Effector CD8-positive, alpha-beta T cell (primary cell): ENCODE measurements around the gene LILRB1.
"Not testable (repeated sequence)": the region's sequence is repeated elsewhere in the genome, so short reads cannot be mapped to it uniquely, and the experiment has no call there.

Experiments
- DNase-seq: peaks from one replicate; lab custom pipeline; 2025; lab: John Stamatoyannopoulos, UW
- total RNA-seq, 4 experiments: gene quantifications; one replicate each; lab custom pipeline; 2026; lab: John Stamatoyannopoulos, UW

LILRB1 gene
- total RNA-seq: 1.9 to 52.0 (median 23.8) reads per million in 4 experiments

DNA sequence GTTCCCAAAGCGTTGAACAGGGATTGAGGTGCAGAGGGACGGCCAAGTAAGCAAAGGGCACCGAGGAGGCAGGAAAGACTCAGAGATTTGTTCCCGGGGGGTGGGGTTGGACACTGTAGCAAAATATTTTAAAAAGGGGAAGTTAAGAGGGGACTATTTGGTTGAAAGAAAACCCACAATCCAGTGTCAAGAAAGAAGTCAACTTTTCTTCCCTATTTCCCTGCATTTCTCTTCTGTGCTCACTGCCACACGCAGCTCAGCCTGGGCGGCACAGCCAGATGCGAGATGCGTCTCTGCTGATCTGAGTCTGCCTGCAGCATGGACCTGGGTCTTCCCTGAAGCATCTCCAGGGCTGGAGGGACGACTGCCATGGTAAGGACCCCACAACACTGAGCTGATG lies at the start of gene LILRB1:
TSS of gene LILRB1 (plus strand) at position 223 of the 400 bp plus-strand sequence. CDS start 590 bp downstream, outside the sequence.
- DNase-seq: not testable (repeated sequence)

- DNase-seq: no peak
These were observed 43.9 kb upstream of the LILRB1 start for GRCh38 chr19:54586397-54586796.

GRCh38 chr19:54587026-54587425 lies 43.3 kb upstream of the LILRB1 start:
- no peak for DNase-seq

- not testable (repeated sequence) for DNase-seq
These were observed 36.8 kb upstream of the LILRB1 start, which contains the start of gene LILRA1 for GRCh38 chr19:54593445-54593844. Gene LILRA1, plus strand, starts transcription at chr19:54593632. Its CDS starts 613 bp downstream, at chr19:54594245.

- DNase-seq: not testable (repeated sequence)
These were observed 36.2 kb upstream of the LILRB1 start for GRCh38 chr19:54593931-54594626.

DNA sequence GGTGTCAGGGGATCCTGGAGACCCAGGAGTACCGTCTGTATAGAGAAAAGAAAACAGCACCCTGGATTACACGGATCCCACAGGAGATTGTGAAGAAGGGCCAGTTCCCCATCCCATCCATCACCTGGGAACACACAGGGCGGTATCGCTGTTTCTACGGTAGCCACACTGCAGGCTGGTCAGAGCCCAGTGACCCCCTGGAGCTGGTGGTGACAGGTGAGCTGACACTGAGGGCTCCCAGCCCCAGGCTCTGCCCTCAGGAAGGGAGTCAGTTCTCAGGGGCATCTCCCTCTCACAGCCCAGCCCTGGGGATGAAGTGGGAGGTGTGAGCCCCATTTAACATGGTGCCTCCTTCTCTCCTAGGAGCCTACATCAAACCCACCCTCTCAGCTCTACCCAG lies 35.5 kb upstream of the LILRB1 start:
- DNase-seq: no peak

GRCh38 chr19:54595680-54596436 lies 34.4 kb upstream of the LILRB1 start:
- not testable (repeated sequence) for DNase-seq

DNA sequence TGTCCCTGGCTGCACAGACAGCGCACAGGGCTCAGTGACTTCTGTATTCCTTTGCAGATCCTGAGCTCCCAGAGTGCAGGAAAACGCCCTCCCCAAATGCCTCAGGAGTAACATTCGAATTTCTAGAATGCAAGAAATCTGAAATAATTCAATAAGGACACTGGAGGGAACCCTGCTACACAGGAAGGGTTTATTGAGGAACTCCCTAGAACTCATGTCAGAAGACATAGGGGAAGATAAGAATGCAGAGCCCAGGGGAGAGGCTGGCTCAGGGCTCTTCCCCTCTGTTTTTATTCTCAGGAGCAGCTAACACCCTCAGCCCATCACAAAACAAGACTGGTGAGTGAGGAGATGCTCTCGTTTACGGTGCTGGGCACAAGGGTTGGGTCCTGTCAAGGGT lies 30.1 kb upstream of the LILRB1 start:
- no peak for DNase-seq

DNA sequence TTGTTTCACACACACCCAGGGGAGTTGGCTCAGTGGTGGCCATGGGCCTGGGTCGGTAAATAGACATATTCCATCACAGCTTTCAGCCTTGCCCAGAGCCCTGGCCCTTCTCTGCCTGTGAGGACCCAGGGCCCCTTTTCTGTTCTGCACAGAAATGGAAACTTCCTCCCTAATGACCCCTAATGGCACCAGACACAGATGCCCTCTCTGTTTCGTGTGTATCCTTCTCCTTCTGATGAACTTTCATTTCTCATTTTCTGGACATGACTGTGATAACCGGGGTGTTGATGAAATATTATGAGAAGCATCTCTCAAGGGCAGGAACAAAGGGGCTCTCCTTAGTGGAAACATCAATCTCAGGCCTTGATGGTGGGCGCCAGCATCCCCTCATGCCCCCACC lies 24.1 kb upstream of the LILRB1 start:
- DNase-seq: no peak

DNA sequence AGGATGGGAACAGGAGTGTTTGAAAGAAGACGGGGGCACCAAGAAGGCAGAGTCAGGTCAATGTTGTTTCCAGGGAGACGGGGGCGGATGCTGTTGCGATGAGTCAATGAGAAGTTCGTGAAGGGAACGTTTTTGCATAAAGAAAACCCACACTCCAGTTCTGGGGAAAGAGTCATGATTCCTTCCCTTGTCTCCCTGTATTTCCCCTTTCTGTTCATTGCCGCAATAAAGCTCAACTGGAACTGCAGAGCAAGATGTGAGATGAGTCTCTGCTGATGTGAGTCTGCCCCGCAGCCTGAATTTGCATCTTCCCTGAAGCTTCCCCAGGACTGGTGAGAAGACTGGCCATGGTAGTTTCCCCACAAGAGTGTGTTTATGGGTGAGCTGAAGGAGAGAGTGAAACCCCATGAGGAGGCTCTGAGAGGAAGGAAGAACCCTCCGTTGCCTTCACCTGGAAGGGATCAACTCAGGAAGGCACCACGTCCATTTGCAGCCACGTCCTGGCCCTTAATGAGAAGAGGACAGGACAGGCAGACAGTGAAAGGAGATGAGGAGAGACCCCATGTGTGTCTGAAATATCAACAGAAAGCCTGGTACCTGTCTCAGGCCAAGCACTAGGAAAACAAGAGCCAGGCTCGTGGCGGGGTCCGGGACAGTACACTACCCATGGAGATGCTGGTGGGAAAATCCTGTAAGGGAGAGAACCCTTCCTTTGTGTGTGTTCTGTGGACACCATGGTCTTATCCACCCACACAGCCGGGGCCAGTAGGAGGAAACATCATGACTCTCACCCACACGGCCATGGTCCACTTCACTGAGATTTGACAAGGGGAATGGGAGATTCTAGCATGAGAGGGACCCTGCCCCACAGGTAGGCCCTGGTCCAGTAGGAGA lies 23.1 kb upstream of the LILRB1 start:
- no peak for DNase-seq

DNA sequence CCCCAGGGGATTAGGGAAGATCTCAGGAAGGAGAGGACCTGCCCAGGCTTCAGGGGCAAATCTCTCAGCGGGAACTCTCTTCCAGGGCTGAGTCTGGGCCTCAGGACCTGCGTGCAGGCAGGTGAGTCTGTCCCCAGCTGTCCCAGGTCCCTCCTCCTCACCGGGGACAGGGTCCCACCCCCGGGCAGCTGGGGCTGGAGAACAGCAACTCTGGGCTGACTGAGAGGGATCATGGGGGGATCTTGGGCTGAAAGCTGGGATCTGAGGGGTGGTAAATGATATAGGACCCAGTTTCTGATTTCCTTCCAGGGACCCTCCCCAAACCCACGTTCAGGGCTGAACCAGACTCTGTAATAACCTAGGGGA lies 22.5 kb upstream of the LILRB1 start:
- DNase-seq: no peak

DNA sequence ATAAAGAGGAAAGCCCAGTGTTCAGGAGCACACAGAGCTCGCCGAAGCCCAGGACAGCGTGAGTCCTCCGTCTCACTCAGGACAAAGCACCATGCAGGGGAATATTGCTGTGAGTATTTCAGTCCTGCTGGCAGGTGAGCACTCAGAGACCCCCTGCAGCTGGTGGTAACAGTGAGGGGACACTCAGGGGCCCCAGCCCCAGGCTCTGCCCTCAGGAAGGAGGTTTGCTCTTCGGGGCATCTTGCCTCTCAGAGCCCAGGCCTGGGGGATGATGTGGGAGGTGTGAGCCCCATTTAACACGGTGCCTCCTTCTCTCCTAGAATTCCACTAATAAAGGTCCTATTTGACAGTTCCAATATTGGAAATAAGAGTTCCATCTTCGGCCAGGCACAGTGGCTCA lies 22.1 kb upstream of the LILRB1 start:
- DNase-seq: no peak

DNA sequence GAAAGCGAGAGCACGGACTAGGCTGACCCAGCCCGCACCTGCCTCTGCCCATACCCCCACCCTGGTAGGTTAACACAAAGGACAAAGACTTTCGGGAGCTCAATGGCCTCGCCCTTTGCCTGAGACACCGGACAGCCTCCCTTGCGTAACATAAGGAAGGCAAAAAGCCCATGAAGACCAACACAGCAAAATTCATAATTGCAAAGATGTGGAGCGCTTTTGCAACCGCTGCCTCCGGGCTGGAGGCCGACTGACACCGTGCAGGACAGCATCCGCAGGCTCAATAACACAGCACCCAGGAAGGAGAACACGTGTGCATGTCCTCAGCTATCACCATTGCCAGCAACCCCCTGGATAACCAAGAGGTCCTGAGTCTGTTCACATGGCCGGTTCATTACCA lies 21.5 kb upstream of the LILRB1 start:
- no peak for DNase-seq

GRCh38 chr19:54609356-54609791 lies 20.9 kb upstream of the LILRB1 start:
- DNase-seq: no peak

DNA sequence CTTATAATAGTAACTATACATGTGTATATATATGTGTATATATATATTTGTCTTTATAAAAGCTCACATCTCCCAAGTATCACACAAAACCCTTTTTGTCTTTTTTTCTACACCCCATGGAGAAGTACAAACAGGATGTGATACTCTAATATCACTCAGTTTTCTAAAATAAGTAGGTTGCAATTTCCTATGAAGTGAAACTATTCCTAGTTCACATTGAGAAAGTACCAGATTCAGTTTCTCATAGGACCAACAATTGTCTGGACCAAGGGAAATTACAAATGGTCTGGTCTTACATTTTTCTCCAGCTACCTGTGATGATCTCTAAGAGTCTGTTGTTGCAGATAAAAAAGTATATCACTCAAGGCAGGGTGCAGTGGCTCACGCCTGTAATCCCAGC lies 17.9 kb upstream of the LILRB1 start:
- DNase-seq: no peak

GRCh38 chr19:54614726-54615125 lies 15.6 kb upstream of the LILRB1 start:
- DNase-seq: no peak

DNA sequence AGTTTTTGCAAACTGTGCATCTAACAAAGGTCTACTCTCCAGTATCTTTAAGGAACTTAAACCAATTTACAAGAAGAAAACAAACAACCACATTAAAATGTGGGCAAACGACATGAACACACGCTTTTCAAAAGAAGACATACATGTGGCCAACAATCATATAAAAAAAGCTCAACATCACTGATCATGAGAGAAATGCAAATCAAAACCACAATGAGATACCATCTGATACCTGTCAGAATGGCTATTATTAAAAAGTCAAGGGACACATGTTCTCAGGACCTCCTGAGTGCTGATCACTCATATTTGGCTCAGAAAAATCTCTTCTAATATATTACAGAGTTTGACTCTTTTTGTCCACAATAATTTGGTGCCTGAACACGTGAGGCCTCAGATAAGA lies 14.2 kb upstream of the LILRB1 start:
- DNase-seq: no peak

- DNase-seq: no peak
These were observed 13.3 kb upstream of the LILRB1 start for GRCh38 chr19:54616821-54617560.

GRCh38 chr19:54620464-54620863 lies 9.8 kb upstream of the LILRB1 start:
- DNase-seq: no peak

- no peak for DNase-seq
These were observed 7.9 kb upstream of the LILRB1 start for GRCh38 chr19:54622431-54622830.

DNA sequence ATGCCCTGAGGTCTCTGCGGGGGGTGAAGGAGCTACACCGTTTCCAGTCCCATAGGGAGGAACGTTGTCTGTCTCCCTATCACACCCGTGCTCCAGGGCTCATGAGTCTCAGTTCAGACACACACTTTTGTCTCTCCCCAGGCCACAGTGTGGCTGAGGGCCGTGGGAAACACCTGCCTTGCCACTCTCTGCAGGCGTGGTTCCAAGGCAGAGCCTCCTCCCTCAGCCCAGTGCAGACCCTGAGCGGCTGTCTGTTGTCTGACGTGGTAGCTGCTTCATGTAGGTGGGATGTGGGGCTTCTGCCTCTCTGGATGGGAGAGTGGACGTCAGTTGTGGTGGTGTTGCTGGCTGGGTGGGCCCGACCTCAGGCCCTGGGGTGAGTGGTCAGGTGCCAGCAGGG lies 6.0 kb upstream of the LILRB1 start:
- DNase-seq: not testable (repeated sequence)
